Hypothalamus (tissue), 51 donors: ENCODE measurements around the gene PPT1.
A peak's percentile ranks its signal among the peaks of the same experiment; 100 is the strongest.

ENCODE experiments used
- DNase-seq, 51 donors: peaks; one replicate each; lab custom pipeline; 2025; lab: John Stamatoyannopoulos, UW

The PPT1 gene

GRCh38 chr1:40032240-40032891 lies 64.7 kb downstream of the PPT1 start:
- peak in 23 of 51 donors; percentile 1 to 60 (median 29) for DNase-seq

- no peak for DNase-seq
Measured at GRCh38 chr1:40030528-40031135, 66.4 kb downstream of the PPT1 start.

- no peak for DNase-seq
Measured at GRCh38 chr1:40029608-40030007, 67.4 kb downstream of the PPT1 start.

GRCh38 chr1:40027647-40028046 lies 69.4 kb downstream of the PPT1 start:
- no peak for DNase-seq

GRCh38 chr1:40024671-40025070 lies 72.4 kb downstream of the PPT1 start:
- no peak for DNase-seq

GRCh38 chr1:40023379-40023944 lies 73.6 kb downstream of the PPT1 start:
- DNase-seq = no peak
